Neural progenitor cell (in vitro differentiated cells): ENCODE measurements around the gene ZFP2.

ENCODE experiments used
- CTCF ChIP-seq: fragments of 200-600 bp; sonication (generic); IDR thresholded peaks from 2 replicates; pipeline ENCODE4 v1.5.1; 2017; ENCODE audit warnings: antibody characterized with exemption, mild to moderate bottlenecking
- EZH2 ChIP-seq: fragments of 200-600 bp; sonication (generic); IDR thresholded peaks from 2 replicates; pipeline ENCODE4 v1.6.1; 2017; ENCODE audit warnings: antibody characterized with exemption, mild to moderate bottlenecking, moderate library complexity

GRCh38 chr5:178851951-178852350 lies 43.8 kb upstream of the ZFP2 start:
- no peak for TF ChIP-seq CTCF
- no peak for TF ChIP-seq EZH2
